ENCODE data around the gene ANKRD1. TPM values are rescaled to one million over a fixed set of nuclear protein-coding genes. Genes with fewer than 3 reads are reported as not detected.

Gene ANKRD1
- total RNA-seq, 1 donor = 52.1 TPM

- peaks cover 11% of the 10 kb centered on the region for H3K4me1 ChIP-seq (ENCODE audit: insufficient read depth, low read length)
- no peaks in the 10 kb centered on the region for H3K9me3 ChIP-seq (ENCODE audit: low read depth, low read length)
- H2AFZ ChIP-seq (ENCODE audit: low read length) = no peak overlapping the region
- no peaks in the 10 kb centered on the region for H4K20me1 ChIP-seq (ENCODE audit: insufficient read depth, low read length)
- H3K27ac ChIP-seq (ENCODE audit: low read depth, low read length) = no peak overlapping the region
- no peaks in the 10 kb centered on the region for H3K27me3 ChIP-seq (ENCODE audit: insufficient read depth, low read length)
- no peak overlapping the region for H3K4me2 ChIP-seq (ENCODE audit: insufficient read depth, low read length)
- H3K36me3 ChIP-seq (ENCODE audit: insufficient read depth, low read length) = no peaks in the 10 kb centered on the region
- DNase-seq (ENCODE audit: insufficient read length, low spot score, missing footprints) = no peak
- no peak overlapping the region for H3K4me3 ChIP-seq (ENCODE audit: insufficient read depth, low read length)
- no peaks in the 10 kb centered on the region for H3K79me2 ChIP-seq (ENCODE audit: insufficient read depth, low read length)
- TF ChIP-seq CTCF (IDR thresholded peaks at IDR 0.05; ENCODE audit: extremely low read depth, low read depth, low read length) = no peak
Observed at GRCh38 chr10:90939648-90940047, 18.8 kb upstream of the ANKRD1 start.

- Histone ChIP-seq H3K36me3 (ENCODE audit: insufficient read depth, low read length) (no peaks in the 10 kb centered on the region), H3K27me3 (ENCODE audit: insufficient read depth, low read length) (no peaks in the 10 kb centered on the region), H3K27ac (ENCODE audit: low read depth, low read length) (no peak overlapping the region), H4K20me1 (ENCODE audit: insufficient read depth, low read length) (no peaks in the 10 kb centered on the region), H3K9me3 (ENCODE audit: low read depth, low read length) (no peaks in the 10 kb centered on the region), H3K4me3 (ENCODE audit: insufficient read depth, low read length) (no peak overlapping the region), H3K79me2 (ENCODE audit: insufficient read depth, low read length) (no peaks in the 10 kb centered on the region), H3K4me2 (ENCODE audit: insufficient read depth, low read length) (no peak overlapping the region), H3K4me1 (ENCODE audit: insufficient read depth, low read length) (peaks cover 11% of the 10 kb centered on the region), H2AFZ (ENCODE audit: low read length) (no peak overlapping the region)
- DNase-seq (ENCODE audit: insufficient read length, low spot score, missing footprints) = no peak
- no peak for TF ChIP-seq CTCF (IDR thresholded peaks at IDR 0.05; ENCODE audit: extremely low read depth, low read depth, low read length)
Observed at GRCh38 chr10:90939116-90939515, 18.2 kb upstream of the ANKRD1 start.

DNA sequence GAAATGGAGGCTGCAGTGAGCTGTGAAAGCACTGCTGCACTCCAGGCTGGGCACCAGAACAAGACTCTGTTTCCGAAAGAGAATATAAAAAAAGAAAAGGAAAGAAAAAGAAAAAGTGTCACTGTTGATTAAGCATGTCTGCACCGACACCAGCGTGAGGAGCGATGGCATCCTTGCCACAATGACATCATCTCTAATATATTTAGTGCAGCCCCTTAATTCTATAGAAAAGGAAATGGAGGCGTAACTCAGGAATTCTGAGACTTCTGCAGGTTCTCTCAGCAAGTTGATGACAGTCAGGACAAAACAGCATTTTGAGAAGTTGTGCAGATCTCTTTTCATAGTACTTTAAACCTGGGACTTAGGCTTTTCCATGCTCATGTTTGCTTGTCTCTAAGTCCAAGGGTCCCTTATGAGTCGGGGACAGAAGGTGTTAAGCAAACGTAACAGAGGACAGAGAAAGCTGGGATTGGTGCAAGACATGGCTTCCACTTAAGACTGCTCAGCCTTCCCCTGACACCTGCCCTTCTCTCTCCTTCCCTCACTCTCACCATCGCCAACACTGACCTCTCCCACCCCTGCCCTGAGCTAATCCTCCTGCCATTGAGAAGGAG lies 16.9 kb upstream of the ANKRD1 start:
- no peak for DNase-seq (ENCODE audit: insufficient read length, low spot score, missing footprints)
- Histone ChIP-seq H2AFZ (ENCODE audit: low read length) (peak overlapping the region; percentile 24), H3K27me3 (ENCODE audit: insufficient read depth, low read length) (no peaks in the 10 kb centered on the region), H3K4me1 (ENCODE audit: insufficient read depth, low read length) (peaks cover 11% of the 10 kb centered on the region), H3K36me3 (ENCODE audit: insufficient read depth, low read length) (no peaks in the 10 kb centered on the region), H3K4me2 (ENCODE audit: insufficient read depth, low read length) (no peak overlapping the region), H4K20me1 (ENCODE audit: insufficient read depth, low read length) (no peaks in the 10 kb centered on the region), H3K9me3 (ENCODE audit: low read depth, low read length) (no peaks in the 10 kb centered on the region), H3K79me2 (ENCODE audit: insufficient read depth, low read length) (no peaks in the 10 kb centered on the region), H3K4me3 (ENCODE audit: insufficient read depth, low read length) (no peak overlapping the region), H3K27ac (ENCODE audit: low read depth, low read length) (no peak overlapping the region)
- TF ChIP-seq CTCF (IDR thresholded peaks at IDR 0.05; ENCODE audit: extremely low read depth, low read depth, low read length) = no peak

DNA sequence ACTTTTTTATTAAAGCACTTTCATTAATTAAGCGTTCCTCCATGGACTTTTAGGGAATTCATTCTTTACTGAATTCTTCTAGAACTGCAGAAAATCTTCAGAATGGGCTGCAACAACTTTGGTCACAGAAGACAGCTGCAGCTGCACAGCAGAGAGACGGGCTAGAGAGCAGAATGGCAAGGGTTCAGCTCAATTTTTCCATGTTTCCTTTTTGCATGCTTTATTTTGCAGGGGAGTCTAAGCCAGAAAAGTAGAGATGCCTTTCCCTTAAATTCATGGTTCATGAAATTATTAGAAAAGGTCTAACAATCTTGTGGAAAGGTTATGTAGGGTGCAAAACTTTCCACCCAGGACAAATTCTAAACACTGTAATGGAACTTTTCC lies 15.4 kb upstream of the ANKRD1 start:
- Histone ChIP-seq H3K36me3 (ENCODE audit: insufficient read depth, low read length) (no peaks in the 10 kb centered on the region), H3K27me3 (ENCODE audit: insufficient read depth, low read length) (no peaks in the 10 kb centered on the region), H3K27ac (ENCODE audit: low read depth, low read length) (no peak overlapping the region), H3K4me2 (ENCODE audit: insufficient read depth, low read length) (no peak overlapping the region), H3K4me1 (ENCODE audit: insufficient read depth, low read length) (peaks cover 21% of the 10 kb centered on the region), H3K79me2 (ENCODE audit: insufficient read depth, low read length) (no peaks in the 10 kb centered on the region), H2AFZ (ENCODE audit: low read length) (no peak overlapping the region), H3K4me3 (ENCODE audit: insufficient read depth, low read length) (no peak overlapping the region), H4K20me1 (ENCODE audit: insufficient read depth, low read length) (no peaks in the 10 kb centered on the region), H3K9me3 (ENCODE audit: low read depth, low read length) (no peaks in the 10 kb centered on the region)
- no peak for DNase-seq (ENCODE audit: insufficient read length, low spot score, missing footprints)
- TF ChIP-seq CTCF (IDR thresholded peaks at IDR 0.05; ENCODE audit: extremely low read depth, low read depth, low read length) = no peak

Data from osteoblast (primary cell).